Measurements from ENCODE around the gene TSGA10IP. TPM values are rescaled to one million over a fixed set of nuclear protein-coding genes. Genes with fewer than 3 reads are reported as not detected.

Gene TSGA10IP
- total and polyA plus RNA-seq, 10 of the 15 experiments (the other 5 are each of a cell fraction or from before 2014, with no cell fraction given), result not detected

GRCh38 chr11:65916391-65916790 lies 28.9 kb upstream of the TSGA10IP start:
- no peak overlapping the region for H3K27ac ChIP-seq (ENCODE audit: control insufficient read depth, insufficient read depth)
- BruUV-seq (replicated peaks), result no TSS peak
- no peak for ATAC-seq
- no peak overlapping the region for H2AFZ ChIP-seq (ENCODE audit: control insufficient read depth, low read depth, low read length)
- H3K79me2 ChIP-seq (ENCODE audit: control insufficient read depth, insufficient read depth, low read length), result peaks cover 34% of the 10 kb centered on the region
- peaks cover 41% of the 10 kb centered on the region for H3K4me1 ChIP-seq (ENCODE audit: control insufficient read depth, insufficient read depth, low read length)
- ChIA-PET CTCF (interaction anchor here (1.9 kb wide), 1 partner anchor 27 kb away, joined by 5 read pairs; no protein-coding TSS in a partner anchor), POLR2A (interaction anchor here (2.3 kb wide), 1 partner anchor 57 kb away, joined by 7 read pairs; the partner anchor contains the start of gene MUS81), RAD21 (ENCODE audit: unreplicated experiment) (no interaction called here), SMC1A (ENCODE audit: uncharacterized antibody, unreplicated experiment) (no interaction called here)
- no peaks in the 10 kb centered on the region for H3K27me3 ChIP-seq (replicated peaks in 1 of 2; ENCODE audit: control insufficient read depth in 2 of 2, insufficient read depth in 2 of 2, low read length in 1 of 2)
- no peak for DNase-seq (ENCODE audit: low read depth, low spot score)
- no peak for FAIRE-seq
- H3K36me3 ChIP-seq (ENCODE audit: control insufficient read depth in 2 of 2, insufficient read depth in 2 of 2, low read length in 1 of 2), result no peaks in the 10 kb centered on the region; a peak in 1 of 4 replicates
- 0 out of 2 replicates have a peak overlapping the region, but pooled peaks have one; percentile 87 for H3K4me2 ChIP-seq (ENCODE audit: control insufficient read depth, insufficient read depth)
- in situ Hi-C loops (cut with MboI), result no loop called here
- H4K20me1 ChIP-seq (ENCODE audit: control insufficient read depth, insufficient read depth), result no peaks in the 10 kb centered on the region
- H3K9ac ChIP-seq (ENCODE audit: control insufficient read depth, insufficient read depth, low read length), result no peak overlapping the region
- intact Hi-C loops (cut with micrococcal nuclease; ENCODE audit: unreplicated experiment), result no loop called here
- H3K4me3 ChIP-seq, result no peak overlapping the region
- H3K9me3 ChIP-seq (replicated peaks; ENCODE audit: control insufficient read depth, insufficient read depth, low read length), result no peaks in the 10 kb centered on the region
- 73% methylated on average over 7 of the region's 7 CpGs for WGBS (ENCODE audit: insufficient coverage, insufficient replicate concordance, low lambda C conversion rate, missing lambda C conversion rate)
- TF ChIP-seq ZNF207 (IDR thresholded peaks at IDR 0.05; ENCODE audit: borderline replicate concordance) (no peak), TARDBP (IDR thresholded peaks at IDR 0.05; ENCODE audit: borderline replicate concordance) (no peak), SIX5 (IDR thresholded peaks at IDR 0.05; ENCODE audit: low read depth, low read length, severe bottlenecking) (no peak), STAT1 (conservative IDR thresholded peaks at IDR 0.05) (no peak), CEBPZ (IDR thresholded peaks at IDR 0.05; ENCODE audit: low read depth, low read length) (no peak), HCFC1 (IDR thresholded peaks at IDR 0.05; ENCODE audit: low read length) (no peak), NRF1 (conservative IDR thresholded peaks at IDR 0.05; ENCODE audit: low read depth, low read length) (no peak), NR2F1 (conservative IDR thresholded peaks at IDR 0.05) (no peak), SP1 (IDR thresholded peaks at IDR 0.05; ENCODE audit: low read depth, low read length) (no peak), NR2C1 (IDR thresholded peaks at IDR 0.05) (no peak), E2F4 (IDR thresholded peaks at IDR 0.05; ENCODE audit: low read depth, low read length) (no peak), JUND (IDR thresholded peaks at IDR 0.05; ENCODE audit: low read depth, low read length) (no peak), RCOR1 (conservative IDR thresholded peaks at IDR 0.05; ENCODE audit: low read depth, low read length) (no peak), RUNX3 (IDR thresholded peaks at IDR 0.05; ENCODE audit: low read length) (no peak), GABPA (IDR thresholded peaks at IDR 0.05; ENCODE audit: low read depth) (no peak), E2F8 (IDR thresholded peaks at IDR 0.05; ENCODE audit: low read depth, partially characterized antibody) (no peak), SPI1 (IDR thresholded peaks at IDR 0.05; ENCODE audit: borderline replicate concordance, insufficient read depth, low read depth, low read length) (no peak)
